HL-60 (cell line): ENCODE measurements around the gene SOD1.

ENCODE experiments used
- CTCF ChIP-seq: IDR thresholded peaks from one replicate; pipeline ENCODE4 v1.5.1; 2011; ENCODE audit warnings: low read length, control low read depth, inconsistent platforms; ENCODE audit not compliant: insufficient read depth
- GABPA ChIP-seq: IDR thresholded peaks from 2 replicates; pipeline ENCODE4 v1.6.1; 2012; ENCODE audit warnings: low read depth
- POLR2AphosphoS5 ChIP-seq: IDR thresholded peaks from 2 replicates; pipeline ENCODE4 v1.6.1; 2012; ENCODE audit warnings: low read depth
- REST ChIP-seq: IDR thresholded peaks from 2 replicates; pipeline ENCODE4 v1.6.1; 2012; ENCODE audit warnings: low read depth; ENCODE audit not compliant: insufficient replicate concordance

DNA sequence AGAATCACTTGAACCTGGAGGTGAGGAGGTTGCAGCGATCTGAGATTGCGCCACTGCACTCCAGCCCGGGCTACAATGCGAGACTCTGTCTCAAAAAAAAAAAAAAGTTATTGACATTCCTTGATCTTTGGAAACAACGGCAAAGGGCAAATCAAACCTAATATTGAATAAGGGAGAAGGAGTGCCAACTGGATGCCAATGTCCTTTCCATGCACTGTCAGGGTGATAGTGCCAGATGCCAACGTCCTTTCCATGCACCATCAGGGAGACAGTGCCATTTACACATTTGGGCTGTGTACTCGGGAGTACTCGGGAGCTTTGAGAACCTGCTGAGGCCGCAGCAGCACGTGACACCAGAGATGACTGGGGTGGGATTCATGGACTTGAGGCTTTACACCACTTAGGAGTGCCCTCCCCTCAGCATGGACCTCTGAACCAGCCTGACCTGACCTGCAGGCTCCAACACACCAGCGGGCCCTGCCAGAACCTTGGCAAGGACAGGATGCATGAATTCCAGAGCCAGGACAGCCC, 34.5 kb upstream of the SOD1 start:
- no peak for TF ChIP-seq CTCF
- TF ChIP-seq REST = no peak
- TF ChIP-seq POLR2AphosphoS5 = no peak
- TF ChIP-seq GABPA = no peak
